AG04450 (cell line): ENCODE results near the gene SIM2. TPM values are rescaled to one million over a fixed set of nuclear protein-coding genes. Genes with fewer than 3 reads are reported as not detected.

Experiments
- CTCF ChIA-PET: fragments of 300-600, 350-600 bp; formaldehyde crosslinking; extraction: SDS; loops from one replicate; lab custom pipeline; 2022; ENCODE audit warnings: antibody characterized with exemption, inconsistent platforms; lab: Charles Lee
- POLR2A ChIA-PET: fragments of 350-600 bp; formaldehyde crosslinking; extraction: SDS; loops from one replicate; lab custom pipeline; 2021; ENCODE audit warnings: antibody characterized with exemption, inconsistent platforms; lab: Yijun Ruan, JAX
- DNase-seq: peaks from one replicate; pipeline ENCODE4 v3.0.0-alpha.2; 2011; ENCODE audit warnings: low read depth, low spot score
- H3K27ac ChIP-seq: one replicate; pipeline ENCODE4 v1.5.1; 2012; ENCODE audit warnings: low read depth, low read length, control low read depth
- H3K27me3 ChIP-seq: one replicate; pipeline ENCODE4 v1.6.0; 2012; ENCODE audit warnings: low read length; ENCODE audit not compliant: control insufficient read depth, insufficient read depth
- H3K4me3 ChIP-seq: 2 replicates; pipeline ENCODE4 v1.5.1; 2011; ENCODE audit warnings: mild to moderate bottlenecking, low read depth, low read length, control low read depth
- H3K9me3 ChIP-seq: 2 replicates; pipeline ENCODE4 v1.5.1; 2012; ENCODE audit warnings: low read length; ENCODE audit not compliant: control insufficient read depth, insufficient read depth
- polyA plus RNA-seq: library from polyadenylated mRNA; depleted of rRNA; stranded (reverse); fragments of >200 nt; gene quantifications from 2 replicates; pipeline ENCODE4 v1.2.3, GENCODE V29; 2011
- TF ChIP-seq, protein P1 (sequence below): IDR thresholded peaks from 2 replicates; pipeline ENCODE4 v1.5.1; 2011; ENCODE audit warnings: low read depth, low read length, control low read depth, inconsistent platforms

Gene SIM2
- polyA plus RNA-seq, 1 experiment: 0.46 TPM

DNA sequence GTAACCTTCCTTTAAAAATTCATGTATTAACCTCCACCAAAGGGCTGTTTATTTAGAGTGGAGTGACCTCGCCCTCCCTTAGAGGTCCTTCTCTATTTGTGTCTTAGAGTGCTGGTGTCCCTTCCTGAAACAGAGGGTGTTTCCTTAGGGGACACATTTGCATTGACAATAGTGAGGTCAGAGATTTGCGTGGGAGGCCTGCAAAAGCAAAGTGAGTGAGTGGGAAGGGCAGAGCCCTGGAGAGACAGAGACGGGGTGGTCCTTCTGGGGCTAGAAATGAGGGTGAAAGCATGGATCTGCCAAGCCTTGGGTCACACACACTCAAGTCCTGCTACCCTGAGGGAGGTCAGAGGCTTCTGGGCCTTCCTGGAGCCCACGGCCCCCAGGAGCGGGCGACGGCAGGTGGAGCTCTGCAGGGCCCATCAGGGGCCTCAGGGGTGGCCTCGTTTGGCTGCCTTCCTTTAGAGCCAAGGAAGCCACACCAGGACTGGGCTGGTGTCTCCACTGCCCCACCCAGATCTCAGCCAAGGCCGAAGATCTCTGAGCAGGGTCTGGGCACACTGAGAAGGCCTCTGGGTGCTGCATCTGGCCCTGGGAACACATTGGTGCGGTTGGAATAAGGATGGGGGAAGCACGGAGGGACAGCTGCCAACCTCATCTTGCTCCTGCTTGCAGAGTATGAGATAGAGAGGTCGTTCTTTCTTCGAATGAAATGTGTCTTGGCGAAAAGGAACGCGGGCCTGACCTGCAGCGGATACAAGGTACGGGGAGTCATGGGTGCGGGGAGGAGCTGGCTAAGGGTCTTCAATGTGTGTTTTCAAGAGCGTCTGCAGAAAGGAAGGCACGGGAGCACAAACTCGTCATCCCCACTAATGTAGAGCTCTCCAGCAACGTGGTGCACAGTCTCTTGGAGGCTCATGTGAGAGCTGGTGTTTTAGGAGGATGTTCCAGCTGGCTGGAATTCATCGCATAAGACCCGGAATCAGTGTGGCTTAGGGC is 23.8 kb downstream of the SIM2 start:
- TF ChIP-seq, protein P1, sequence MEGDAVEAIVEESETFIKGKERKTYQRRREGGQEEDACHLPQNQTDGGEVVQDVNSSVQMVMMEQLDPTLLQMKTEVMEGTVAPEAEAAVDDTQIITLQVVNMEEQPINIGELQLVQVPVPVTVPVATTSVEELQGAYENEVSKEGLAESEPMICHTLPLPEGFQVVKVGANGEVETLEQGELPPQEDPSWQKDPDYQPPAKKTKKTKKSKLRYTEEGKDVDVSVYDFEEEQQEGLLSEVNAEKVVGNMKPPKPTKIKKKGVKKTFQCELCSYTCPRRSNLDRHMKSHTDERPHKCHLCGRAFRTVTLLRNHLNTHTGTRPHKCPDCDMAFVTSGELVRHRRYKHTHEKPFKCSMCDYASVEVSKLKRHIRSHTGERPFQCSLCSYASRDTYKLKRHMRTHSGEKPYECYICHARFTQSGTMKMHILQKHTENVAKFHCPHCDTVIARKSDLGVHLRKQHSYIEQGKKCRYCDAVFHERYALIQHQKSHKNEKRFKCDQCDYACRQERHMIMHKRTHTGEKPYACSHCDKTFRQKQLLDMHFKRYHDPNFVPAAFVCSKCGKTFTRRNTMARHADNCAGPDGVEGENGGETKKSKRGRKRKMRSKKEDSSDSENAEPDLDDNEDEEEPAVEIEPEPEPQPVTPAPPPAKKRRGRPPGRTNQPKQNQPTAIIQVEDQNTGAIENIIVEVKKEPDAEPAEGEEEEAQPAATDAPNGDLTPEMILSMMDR: no peak
- CTCF ChIA-PET: interaction anchor here (1.4 kb wide), 1 partner anchor 26 kb away, joined by 3 read pairs; no protein-coding TSS in a partner anchor
- H3K27me3 ChIP-seq: peaks cover 44% of the 10 kb centered on the region
- H3K9me3 ChIP-seq: no peaks in the 10 kb centered on the region; the same call in 1 of the 2 replicates
- POLR2A ChIA-PET: no interaction called here
- DNase-seq: no peak
- H3K27ac ChIP-seq: no peak overlapping the region
- no peak overlapping the region for H3K4me3 ChIP-seq

DNA sequence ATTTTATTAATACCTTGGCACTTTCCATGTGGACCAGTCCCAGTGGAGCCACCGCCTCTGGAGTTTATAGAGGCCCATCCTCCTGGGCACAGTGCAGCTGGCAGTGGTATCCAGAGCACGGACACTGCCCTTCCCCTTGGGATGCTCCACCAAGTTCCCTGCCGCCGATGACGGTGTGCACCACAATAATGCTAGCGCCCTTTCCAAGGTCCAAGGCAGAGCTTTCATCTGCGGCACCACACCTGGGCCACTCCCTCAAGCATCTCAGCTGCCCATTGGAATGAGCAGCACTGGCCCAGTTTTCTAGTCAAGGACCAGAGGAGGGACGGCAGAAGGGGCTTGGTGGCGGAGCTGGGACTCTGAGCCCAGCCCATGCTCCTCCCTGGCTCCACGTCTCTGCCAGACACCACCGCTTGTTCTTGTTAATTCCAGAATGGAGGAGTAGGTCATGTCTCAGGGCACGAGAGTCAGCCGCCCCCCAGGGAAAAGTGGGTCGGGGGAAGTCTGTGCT is 24.5 kb downstream of the SIM2 start:
- CTCF ChIA-PET: interaction anchor here (1.4 kb wide), 1 partner anchor 26 kb away, joined by 3 read pairs; no protein-coding TSS in a partner anchor
- Histone ChIP-seq H3K27ac (no peak overlapping the region), H3K4me3 (no peak overlapping the region), H3K27me3 (peaks cover 44% of the 10 kb centered on the region), H3K9me3 (no peaks in the 10 kb centered on the region; the same call in 1 of the 2 replicates)
- DNase-seq: no peak
- TF ChIP-seq, protein P1: no peak
- POLR2A ChIA-PET: no interaction called here

DNA sequence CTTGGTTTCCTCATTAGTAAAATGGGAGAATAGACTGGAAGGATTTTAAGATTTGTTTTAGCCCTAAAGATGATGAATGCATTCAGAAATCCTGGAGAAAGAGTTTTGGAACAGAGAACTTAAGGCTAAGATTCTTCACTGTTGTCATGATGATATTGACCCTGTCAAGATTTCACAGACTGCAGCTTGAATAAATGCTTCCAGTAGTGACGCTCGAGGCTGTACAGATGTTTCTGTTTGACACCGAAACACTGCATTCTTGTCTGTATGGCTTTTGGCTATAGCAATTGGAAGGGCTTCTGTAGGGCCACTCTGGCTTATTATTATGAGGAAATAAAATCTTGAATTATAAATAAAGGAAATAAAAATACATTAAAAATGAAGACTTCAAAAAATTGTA is 25.7 kb downstream of the SIM2 start:
- DNase-seq: no peak
- TF ChIP-seq, protein P1: no peak
- ChIA-PET POLR2A (no interaction called here), CTCF (no interaction called here)
- H3K4me3 ChIP-seq: no peak overlapping the region
- H3K9me3 ChIP-seq: no peaks in the 10 kb centered on the region
- H3K27ac ChIP-seq: no peak overlapping the region
- peaks cover 44% of the 10 kb centered on the region for H3K27me3 ChIP-seq

DNA sequence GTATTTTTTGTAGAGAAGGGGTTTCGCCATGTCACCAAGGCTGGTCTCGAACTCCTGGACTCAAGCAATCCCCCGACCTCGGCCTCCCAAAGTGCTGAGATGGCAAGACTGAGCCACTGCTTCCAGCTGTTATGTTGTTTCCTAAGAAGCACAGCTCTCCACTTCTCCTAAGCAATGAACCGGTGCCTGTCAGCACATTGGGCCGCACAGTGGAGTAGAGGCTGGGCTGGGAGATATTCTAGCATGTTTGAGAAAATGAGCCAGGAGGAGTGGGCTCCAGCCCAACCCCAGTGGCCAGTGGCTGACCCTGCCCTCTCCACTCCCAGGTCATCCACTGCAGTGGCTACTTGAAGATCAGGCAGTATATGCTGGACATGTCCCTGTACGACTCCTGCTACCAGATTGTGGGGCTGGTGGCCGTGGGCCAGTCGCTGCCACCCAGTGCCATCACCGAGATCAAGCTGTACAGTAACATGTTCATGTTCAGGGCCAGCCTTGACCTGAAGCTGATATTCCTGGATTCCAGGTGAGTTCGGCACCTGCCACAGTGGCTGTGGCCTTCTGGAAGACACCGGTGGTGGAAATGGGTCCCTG is 27.0 kb downstream of the SIM2 start:
- H3K9me3 ChIP-seq: no peaks in the 10 kb centered on the region; the same call in 1 of the 2 replicates
- ChIA-PET CTCF (no interaction called here), POLR2A (no interaction called here)
- no peak for DNase-seq
- no peak overlapping the region for H3K27ac ChIP-seq
- TF ChIP-seq, protein P1: no peak
- peaks cover 52% of the 10 kb centered on the region for H3K27me3 ChIP-seq
- H3K4me3 ChIP-seq: no peak overlapping the region

DNA sequence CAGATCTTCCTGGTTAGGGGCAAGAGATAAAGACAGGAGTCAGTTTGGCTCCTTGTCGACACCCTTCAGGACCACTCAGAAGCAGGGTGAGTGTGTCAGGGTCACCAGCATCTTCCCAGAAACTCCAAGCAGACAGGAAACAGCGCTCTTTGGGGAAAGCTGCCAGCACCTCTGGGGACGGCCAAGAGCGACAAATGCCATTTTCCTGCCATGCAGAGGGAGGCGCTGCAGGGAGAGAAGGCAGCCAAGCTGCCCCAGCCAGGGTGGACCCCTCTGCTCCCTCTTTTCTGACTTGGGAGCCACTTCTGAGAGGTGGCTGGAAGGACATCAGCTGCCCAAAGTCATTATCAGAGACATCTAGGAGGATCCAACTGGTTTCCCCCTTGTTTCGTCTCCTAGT is 29.0 kb downstream of the SIM2 start:
- Histone ChIP-seq H3K4me3 (no peak overlapping the region), H3K27ac (no peak overlapping the region), H3K27me3 (peaks cover 61% of the 10 kb centered on the region), H3K9me3 (peaks cover 2% of the 10 kb centered on the region; the same call in 1 of the 2 replicates)
- CTCF ChIA-PET: no interaction called here
- TF ChIP-seq, protein P1: no peak
- DNase-seq: no peak
- POLR2A ChIA-PET: no interaction called here
